CD4-positive, alpha-beta T cell treated with Interleukin-15 for 1 hour (primary cell): Measurements from ENCODE around the gene SAPCD1.

ENCODE experiments used
- DNase-seq: peaks from one replicate; pipeline ENCODE4 v3.0.0-alpha.2; 2020

The SAPCD1 gene

DNA sequence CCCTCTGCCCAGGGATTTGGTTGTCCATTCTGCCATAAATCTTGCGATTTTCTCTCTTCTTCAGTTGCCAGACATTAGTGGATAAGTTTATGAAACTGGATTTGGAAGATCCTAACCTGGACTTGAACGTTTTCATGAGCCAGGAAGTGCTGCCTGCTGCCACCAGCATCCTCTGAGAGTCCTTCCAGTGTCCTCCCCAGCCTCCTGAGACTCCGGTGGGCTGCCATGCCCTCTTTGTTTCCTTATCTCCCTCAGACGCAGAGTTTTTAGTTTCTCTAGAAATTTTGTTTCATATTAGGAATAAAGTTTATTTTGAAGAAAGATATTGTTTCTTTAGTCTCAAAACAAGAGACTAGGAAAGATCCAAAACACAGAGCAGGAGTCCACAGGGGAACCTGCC is at the start of gene SAPCD1:
Gene SAPCD1, plus strand, starts transcription at position 301 of the 400 bp plus-strand sequence. CDS start 399 bp downstream, outside the sequence.
- DNase-seq: no peak

DNA sequence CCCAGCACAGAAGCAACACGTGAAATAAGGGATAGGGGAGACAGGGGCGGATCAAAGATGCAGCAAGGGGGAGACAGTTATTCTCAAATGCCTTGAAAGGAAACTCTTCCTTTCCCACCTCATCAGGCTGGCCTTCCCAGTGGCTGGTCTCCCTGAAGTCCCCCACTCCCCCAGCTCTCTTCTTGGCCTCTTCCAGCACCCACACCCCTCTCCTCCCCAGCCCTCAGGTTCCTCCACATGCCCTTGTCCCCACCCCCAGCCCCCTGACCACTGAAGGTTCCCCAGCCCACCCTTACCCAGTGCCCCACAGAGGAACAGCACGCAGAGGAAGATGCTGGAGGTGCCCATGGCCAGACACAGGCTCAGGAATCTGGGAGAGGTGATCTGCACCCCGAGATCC is 49.0 kb upstream of the SAPCD1 start:
- no peak for DNase-seq

GRCh38 chr6:31713991-31714684 is 48.3 kb upstream of the SAPCD1 start:
- DNase-seq: no peak

- no peak for DNase-seq
Observed at GRCh38 chr6:31715022-31715958, 47.2 kb upstream of the SAPCD1 start, which contains the start of gene LY6G6D. TSS of gene LY6G6D (plus strand) at chr6:31715348. CDS start at chr6:31715356, 8 bp downstream.

GRCh38 chr6:31717499-31718222 is 44.8 kb upstream of the SAPCD1 start:
- DNase-seq: no peak

- no peak for DNase-seq
Observed at GRCh38 chr6:31718265-31718664, 44.2 kb upstream of the SAPCD1 start.

GRCh38 chr6:31719001-31719400 is 43.5 kb upstream of the SAPCD1 start:
- no peak for DNase-seq

DNA sequence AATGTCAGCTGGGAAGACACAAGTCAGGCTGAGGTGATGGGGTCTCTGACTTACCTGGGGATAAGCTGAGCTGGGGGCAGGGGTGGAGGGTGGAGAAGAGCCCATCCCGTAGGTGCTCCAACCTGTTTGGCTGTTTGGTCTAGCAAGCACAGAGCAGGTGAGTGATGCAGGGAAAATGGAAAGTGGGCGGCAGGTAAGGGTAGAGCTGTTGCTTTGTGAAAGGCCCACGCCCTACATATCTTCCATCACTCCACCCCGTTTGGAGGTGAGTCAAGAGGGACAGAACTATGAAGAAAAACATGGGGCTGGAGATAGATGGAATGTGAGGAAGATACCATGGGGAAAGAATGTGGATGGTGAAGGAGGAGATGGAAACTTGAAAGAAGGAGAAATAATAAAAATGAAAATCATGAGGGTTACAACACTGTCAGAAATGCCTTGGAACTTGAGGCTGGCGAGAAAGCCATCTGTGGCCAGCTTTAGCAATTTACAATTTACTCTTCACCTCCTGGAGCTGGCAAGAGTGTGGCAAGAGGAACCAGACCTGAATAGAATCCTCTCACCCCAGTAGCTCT is 42.2 kb upstream of the SAPCD1 start:
- DNase-seq: no peak

- no peak for DNase-seq
Observed at GRCh38 chr6:31721351-31722020, 41.0 kb upstream of the SAPCD1 start, which contains the start of gene LY6G6C. TSS of gene LY6G6C (minus strand) at chr6:31721746. CDS start at chr6:31721679, 67 bp downstream.

GRCh38 chr6:31722173-31722572 is 40.3 kb upstream of the SAPCD1 start:
- DNase-seq: no peak

DNA sequence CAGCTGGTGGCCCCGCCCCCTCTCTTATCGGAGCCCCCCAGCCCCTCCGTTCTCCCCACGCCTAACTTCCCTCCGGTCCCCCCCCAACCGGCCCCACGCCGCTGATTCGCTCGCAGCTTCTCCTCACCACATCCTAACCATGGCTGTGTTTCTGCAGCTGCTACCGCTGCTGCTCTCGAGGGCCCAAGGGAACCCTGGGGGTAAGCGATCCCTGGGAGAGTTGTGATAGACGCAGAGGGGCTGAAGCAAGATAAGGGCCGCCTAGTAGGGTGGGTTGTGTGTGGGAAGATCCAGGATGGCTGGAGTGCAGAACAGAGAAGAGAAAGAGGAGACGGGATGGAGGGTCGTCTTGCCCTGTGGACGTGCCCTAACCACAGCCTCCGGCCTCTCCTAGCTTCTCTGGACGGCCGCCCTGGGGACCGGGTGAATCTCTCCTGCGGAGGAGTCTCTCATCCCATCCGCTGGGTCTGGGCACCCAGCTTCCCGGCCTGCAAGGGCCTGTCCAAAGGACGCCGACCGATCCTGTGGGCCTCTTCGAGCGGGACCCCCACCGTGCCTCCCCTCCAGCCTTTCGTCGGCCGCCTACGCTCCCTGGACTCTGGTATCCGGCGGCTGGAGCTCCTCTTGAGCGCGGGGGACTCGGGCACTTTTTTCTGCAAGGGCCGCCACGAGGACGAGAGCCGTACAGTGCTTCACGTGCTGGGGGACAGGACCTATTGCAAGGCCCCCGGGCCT is 39.0 kb upstream of the SAPCD1 start, which contains the start of gene MPIG6B:
Gene MPIG6B, plus strand, starts transcription at position 129 of the 735 bp plus-strand sequence. Its CDS starts 11 bp downstream, at position 140.
- no peak for DNase-seq

DNA sequence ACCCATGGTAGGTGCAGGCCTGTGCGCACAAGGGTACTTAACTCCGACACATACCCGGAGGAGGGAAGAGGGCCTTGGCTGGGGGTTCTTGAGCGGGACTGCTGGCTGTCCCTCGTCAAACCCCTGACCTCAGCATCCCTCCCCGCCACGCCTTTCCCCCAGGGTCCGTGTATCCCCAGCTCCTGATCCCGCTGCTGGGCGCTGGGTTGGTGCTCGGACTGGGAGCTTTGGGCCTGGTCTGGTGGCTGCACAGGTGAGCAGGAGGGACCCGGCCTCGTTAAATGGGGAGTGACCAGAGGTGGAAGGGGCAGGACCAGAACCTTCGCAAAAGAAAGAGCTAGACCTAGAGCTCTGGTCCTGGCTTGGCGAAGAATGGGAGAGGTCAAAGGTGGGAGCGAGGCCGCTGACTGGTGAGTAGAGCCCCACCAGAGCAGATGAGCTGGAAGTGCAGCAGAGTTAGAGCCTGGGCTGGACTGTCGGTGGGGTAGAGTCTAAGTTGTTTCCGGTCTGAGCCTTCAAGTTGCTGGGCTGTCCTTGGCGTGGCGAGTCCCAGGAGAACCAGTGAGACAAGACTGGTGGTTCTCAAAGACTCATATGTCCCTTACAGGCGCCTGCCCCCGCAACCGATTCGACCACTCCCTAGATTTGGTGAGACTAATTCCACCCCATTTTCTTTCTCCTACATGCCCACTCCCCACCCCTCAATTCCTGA is 38.3 kb upstream of the SAPCD1 start:
- DNase-seq: no peak

- no peak for DNase-seq
Observed at GRCh38 chr6:31725502-31726350, 36.7 kb upstream of the SAPCD1 start.

DNA sequence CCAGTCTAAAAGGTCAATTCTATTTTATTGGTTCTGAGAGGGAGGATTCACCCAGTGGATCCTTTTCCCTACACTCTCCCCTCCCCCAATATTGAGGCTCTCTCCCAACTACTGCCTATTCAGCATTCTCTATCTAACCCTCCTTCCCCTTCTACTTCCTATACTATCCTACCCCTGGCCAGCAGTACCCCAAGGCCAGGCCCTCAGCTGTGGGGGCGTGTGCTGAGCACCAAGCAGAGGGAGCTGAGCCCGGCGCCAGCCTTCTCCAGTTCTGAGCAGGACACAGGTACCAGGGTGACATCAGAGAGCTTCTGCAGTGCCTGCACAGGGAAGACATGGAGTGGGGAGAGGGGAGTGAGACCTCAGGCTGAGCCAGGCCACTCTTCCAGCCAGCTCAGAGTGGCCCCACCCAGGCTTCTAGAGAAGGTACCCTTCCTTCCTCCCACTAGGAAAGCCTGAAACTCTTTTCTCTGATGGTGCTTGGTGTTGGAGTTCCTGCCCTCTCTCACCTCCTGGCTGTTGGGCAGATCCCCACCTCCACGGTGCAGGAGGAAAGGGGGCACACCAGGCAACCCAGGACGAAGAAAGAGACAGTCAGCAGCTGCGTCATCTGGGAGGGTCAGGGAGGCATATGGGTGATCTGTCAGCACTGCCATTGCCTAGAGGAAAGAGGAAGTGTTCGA is 35.3 kb upstream of the SAPCD1 start:
- DNase-seq: peak; percentile 79

- no peak for DNase-seq
Observed at GRCh38 chr6:31727717-31728671, 34.5 kb upstream of the SAPCD1 start.

DNA sequence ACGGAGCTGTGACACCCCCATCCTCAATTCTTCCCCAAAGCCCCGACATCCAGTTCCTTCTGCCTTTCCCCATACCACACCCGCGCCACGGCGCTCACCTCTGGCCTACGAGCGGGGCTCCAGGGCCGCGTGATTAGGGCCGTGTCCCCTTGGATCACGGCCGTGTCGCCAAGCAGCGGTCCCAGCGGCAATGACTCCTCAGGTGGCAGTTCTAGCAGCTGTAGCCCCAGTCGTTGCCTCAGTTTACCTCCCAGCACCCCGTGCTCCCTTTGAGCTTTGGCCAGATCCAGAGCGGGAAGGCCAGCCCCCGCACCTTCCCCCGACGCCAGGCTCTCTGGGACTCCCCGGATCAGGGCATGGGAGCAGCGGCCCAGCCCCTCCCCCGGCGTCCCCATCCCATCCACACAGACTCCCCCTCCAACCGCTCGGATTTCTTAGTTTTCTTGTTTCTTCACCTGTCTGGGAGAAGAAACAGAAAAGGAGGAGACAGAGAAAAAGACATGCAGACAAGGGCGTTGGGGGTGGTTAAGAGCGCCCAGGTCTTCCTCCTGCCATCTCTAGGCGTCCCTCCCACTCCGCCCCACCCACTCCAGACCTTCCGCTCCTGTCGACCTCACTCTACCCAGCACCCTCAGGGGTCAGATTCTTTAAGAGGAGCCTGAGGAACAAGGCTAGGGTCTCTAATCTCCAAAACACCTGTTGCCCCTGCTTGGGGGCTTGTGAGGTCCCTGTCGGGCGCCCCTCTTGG is 33.5 kb upstream of the SAPCD1 start, which contains the start of gene DDAH2:
Gene DDAH2, minus strand, starts transcription at position 533 of the 748 bp plus-strand sequence. Its CDS starts 138 bp downstream, at position 395.
- DNase-seq: no peak

- DNase-seq: peak; percentile 83
Observed at GRCh38 chr6:31729515-31729978, 32.9 kb upstream of the SAPCD1 start.
